Body of pancreas (tissue), 4 donors: Measurements from ENCODE around the gene MFSD2A.

Experiments used
- CTCF ChIP-seq, 7 experiments: fragments of 450-650 bp in 4 of 7; fragments of 200-600 bp in 3 of 7; sonication (generic) in 3 of 7; IDR thresholded peaks; one replicate each; pipeline ENCODE4 v1.5.1; 2016 to 2019; ENCODE audit warnings: antibody characterized with exemption in 7 of 7
- POLR2A ChIP-seq, 3 donors: fragments of 450-650 bp; IDR thresholded peaks; one replicate each; pipeline ENCODE4 v1.6.1; 2016; ENCODE audit warnings: antibody characterized with exemption in 3 of 3, mild to moderate bottlenecking in 2 of 3

- TF ChIP-seq POLR2A (IDR thresholded peaks at IDR 0.05): no peak
- no peak for TF ChIP-seq CTCF (IDR thresholded peaks at IDR 0.05)
Observed at GRCh38 chr1:39981945-39982344, 27.0 kb downstream of the MFSD2A start.
